Hematopoietic multipotent progenitor cell (in vitro differentiated cells): ENCODE results near the gene SCN2B. TPM values are rescaled to one million over a fixed set of nuclear protein-coding genes. Genes with fewer than 3 reads are reported as not detected.

Experiments
- small RNA-seq: library from RNA; depleted of rRNA; stranded (forward); fragments of <200 nt; gene quantifications from one replicate; pipeline ENCODE3, GENCODE V24; 2012
- total RNA-seq: library from RNA; depleted of rRNA; stranded (reverse); fragments of >200 nt; gene quantifications from one replicate; pipeline ENCODE4 v1.2.3, GENCODE V29; 2012

The SCN2B gene
- total RNA-seq, 1 donor = not detected

Small RNAs within 50 kb of the gene (small RNA-seq; reads per million reads assigned to genes)
- not detected for gene HSPE1P18

Other genes with a start within 250 kb of the SCN2B start
- 0.54 TPM for gene TMPRSS13, start 247.2 kb downstream of the SCN2B start, total RNA-seq
- gene IL10RA, start 190.2 kb downstream of the SCN2B start, total RNA-seq = 11.8 TPM
- gene TMPRSS4, start 99.6 kb downstream of the SCN2B start, total RNA-seq = not detected
- under 0.01 TPM for gene SMIM35, start 89.7 kb downstream of the SCN2B start, total RNA-seq
- gene SCN4B, start 23.8 kb downstream of the SCN2B start, total RNA-seq = not detected
- gene JAML, start 48.4 kb upstream of the SCN2B start, total RNA-seq = 26.9 TPM
- 2.2 TPM for gene MPZL3, start 75.7 kb upstream of the SCN2B start, total RNA-seq
- 2.4 TPM for gene MPZL2, start 87.7 kb upstream of the SCN2B start, total RNA-seq
- 0.54 TPM for gene CD3E, start 128.1 kb upstream of the SCN2B start, total RNA-seq
- 0.27 TPM for gene CD3D, start 166.1 kb upstream of the SCN2B start, total RNA-seq
- gene CD3G, start 167.7 kb upstream of the SCN2B start, total RNA-seq = under 0.01 TPM
- gene UBE4A, start 183.0 kb upstream of the SCN2B start, total RNA-seq = 26.4 TPM
- gene ATP5MG, start 225.0 kb upstream of the SCN2B start, total RNA-seq = 50.1 TPM